K562 (cell line): ENCODE data around the gene PIH1D1. TPM values are rescaled to one million over a fixed set of nuclear protein-coding genes. Genes with fewer than 3 reads are reported as not detected.

Experiments used
- ATAC-seq: fragments of 200-7000 bp; cut with Tn5 transposase; 3 replicates; pipeline ENCODE4 v1.9.1; 2020; ENCODE audit warnings: moderate library complexity
- BruUV-seq: library from RNA; stranded (reverse); fragments of 400-500 nt; replicated peaks from 2 replicates; lab custom pipeline; 2021; lab: Mats Ljungman, UMichigan
- CTCF ChIA-PET: fragments of 300-600 bp; formaldehyde crosslinking; extraction: SDS; loops from one replicate; lab custom pipeline; 2021; ENCODE audit warnings: low intra/inter-chr PET ratio; lab: Yijun Ruan, JAX
- POLR2A ChIA-PET: fragments of 300-600, 350-650 bp; sonication (Branson Sonifier 250); formaldehyde crosslinking; extraction: SDS; loops from one replicate; lab custom pipeline; 2021; ENCODE audit warnings: antibody characterized with exemption, inconsistent platforms; lab: Yijun Ruan, JAX
- DNase-seq, 4 experiments: peaks; one replicate each; pipeline versions ENCODE4 v3.0.0 to v3.0.0-alpha.2; 2011 to 2018; ENCODE audit warnings: low spot score in 3 of 4, mixed read lengths in 3 of 4; ENCODE audit errors: extremely low read depth in 1 of 4
- FAIRE-seq: peaks from 2 replicates; lab custom pipeline; 2011; peaks lifted over from hg19 to GRCh38; lab: Jason Lieb, UNC
- H2AFZ ChIP-seq: 2 replicates; pipeline ENCODE4 v1.6.0; 2011; ENCODE audit warnings: low read depth, low read length, control low read depth, inconsistent platforms
- H3K27ac ChIP-seq: fragments of 200-600 bp; 3 replicates; pipeline ENCODE4 v1.8.0; 2011; ENCODE audit warnings: low read depth, mild to moderate bottlenecking, control low read depth, inconsistent platforms, low read length, moderate library complexity, mixed read lengths; ENCODE audit errors: extremely low read depth
- H3K27me3 ChIP-seq, 2 experiments: fragments of 300-600 bp in 1 of 2; 2 replicates in 1 of 2; 3 replicates in 1 of 2; pipeline versions ENCODE4 v1.6.0 to v1.8.0; 2011; ENCODE audit warnings: inconsistent platforms in 2 of 2, low read length in 2 of 2, mild to moderate bottlenecking in 1 of 2, mixed read lengths in 1 of 2, moderate library complexity in 1 of 2; ENCODE audit not compliant: control insufficient read depth in 2 of 2, insufficient read depth in 2 of 2
- H3K36me3 ChIP-seq: fragments of 300-600 bp; 3 replicates; pipeline ENCODE4 v1.8.0; 2011; ENCODE audit warnings: mild to moderate bottlenecking, low read length, inconsistent platforms; ENCODE audit not compliant: control insufficient read depth, insufficient read depth
- H3K4me1 ChIP-seq, 2 experiments: fragments of 200-600 bp in 1 of 2; replicated peaks in 1 of 2; 2 replicates in 1 of 2; 3 replicates in 1 of 2; pipeline versions ENCODE4 v1.5.1 to v1.8.0; 2011; ENCODE audit warnings: inconsistent platforms in 2 of 2, low read length in 2 of 2, mild to moderate bottlenecking in 1 of 2, mixed read lengths in 1 of 2, moderate library complexity in 1 of 2; ENCODE audit not compliant: control insufficient read depth in 2 of 2, insufficient read depth in 2 of 2
- H3K4me2 ChIP-seq: 2 replicates; pipeline ENCODE4 v1.6.1; 2011; ENCODE audit warnings: low read length, control low read depth, inconsistent platforms, mixed read lengths; ENCODE audit not compliant: insufficient read depth
- H3K4me3 ChIP-seq: fragments of 200-600 bp; sonication (generic), shearing (Covaris generic); 2 replicates; pipeline ENCODE4 v1.5.1; 2016; ENCODE audit warnings: control low read depth, inconsistent platforms
- H3K79me2 ChIP-seq: fragments of 200-600 bp; 3 replicates; pipeline ENCODE4 v1.8.0; 2011; ENCODE audit warnings: low read length, inconsistent platforms; ENCODE audit not compliant: control insufficient read depth, insufficient read depth
- H3K9ac ChIP-seq, 2 experiments: 2 replicates each; pipeline versions ENCODE4 v1.6.0 to v1.6.1; 2011; ENCODE audit warnings: low read depth in 2 of 2, low read length in 2 of 2, control low read depth in 1 of 2, inconsistent platforms in 1 of 2, mild to moderate bottlenecking in 1 of 2, mixed read lengths in 1 of 2; ENCODE audit not compliant: insufficient read depth in 1 of 2
- H3K9me1 ChIP-seq: one replicate; pipeline ENCODE4 v1.6.0; 2011; ENCODE audit warnings: inconsistent platforms, mild to moderate bottlenecking, low read length, moderate library complexity; ENCODE audit not compliant: control insufficient read depth, insufficient read depth
- H3K9me3 ChIP-seq: replicated peaks from 2 replicates; pipeline ENCODE4 v1.5.1; 2011; ENCODE audit warnings: low read depth, low read length, inconsistent platforms; ENCODE audit not compliant: control insufficient read depth, insufficient read depth
- H4K20me1 ChIP-seq: replicated peaks from 2 replicates; pipeline ENCODE4 v1.6.1; 2011; ENCODE audit warnings: low read length, inconsistent platforms, mixed read lengths; ENCODE audit not compliant: control insufficient read depth, insufficient read depth
- ATF7 ChIP-seq: fragments of 450-650 bp; IDR thresholded peaks from 2 replicates; pipeline ENCODE4 v1.7.1; 2014; ENCODE audit warnings: mild to moderate bottlenecking, moderate library complexity
- WGBS: fragments of 100-300 bp; shearing (Covaris generic); methylation state at CpG from one replicate; pipeline ENCODE4 v1.1.6; 2016; ENCODE audit warnings: low coverage, mixed read lengths; ENCODE audit not compliant: insufficient coverage; ENCODE audit errors: missing lambda C conversion rate; 5-methylcytosine and 5-hydroxymethylcytosine counted together
- in situ Hi-C: fragments of 300-500 bp; cut with MboI; formaldehyde crosslinking; loops from 4 replicates; pipeline ENCODE4 v1.15.0; 2018; ENCODE audit warnings: inconsistent platforms, mixed read lengths
- intact Hi-C: fragments of 100-400 bp; cut with micrococcal nuclease; formaldehyde crosslinking; loops from 2 replicates; pipeline ENCODE4 v1.14.2; 2022
- polyA plus RNA-seq, 8 experiments: library from polyadenylated mRNA; depleted of rRNA in 4 of 8; stranded (reverse) in 5 of 8; unstranded in 3 of 8; fragments of >200 nt; fragmentation: Nextera tagmentation in 2 of 8; fragmentation: Illumina TruSeq in 1 of 8; extraction: Ambion mirVana in 2 of 8; extraction: Trizol in 1 of 8; gene quantifications; 2 replicates each; pipeline versions ENCODE4 v1.2.1 to v1.2.3, GENCODE V29; 2011 to 2014; ENCODE audit warnings: inconsistent platforms in 1 of 8, missing spikeins in 1 of 8
- total RNA-seq, 7 experiments: library from RNA; depleted of rRNA in 6 of 7; stranded (reverse); fragments of >200 nt in 6 of 7; fragmentation: Illumina TruSeq in 2 of 7; extraction: Trizol in 2 of 7; gene quantifications; 2 replicates each; pipeline versions ENCODE4 v1.2.1 to v1.2.3, GENCODE V29; 2011 to 2021; ENCODE audit warnings: low replicate concordance in 1 of 7

The PIH1D1 gene
- total and polyA plus RNA-seq, 9 of the 15 experiments (the other 6 are each of a cell fraction or from before 2014, with no cell fraction given) = 26.5 to 224 (median 137) TPM

- H3K36me3 ChIP-seq = no peaks in the 10 kb centered on the region; the same call in 2 of the 3 replicates
- POLR2A ChIA-PET = interaction anchor here (0.7 to 1.7 kb wide), 4 partner anchors 12 to 46 kb away, joined by 3 to 4 read pairs (median 4); partner anchors contain the start of gene ALDH16A1
- peak overlapping the region; percentile 12; the same call in 1 of the 2 replicates for H3K4me3 ChIP-seq
- H3K79me2 ChIP-seq = peaks cover 9% of the 10 kb centered on the region
- H2AFZ ChIP-seq = no peak overlapping the region; the same call in 1 of the 2 replicates
- intact Hi-C loops = no loop called here
- no peaks in the 10 kb centered on the region for H3K27me3 ChIP-seq
- H3K9me1 ChIP-seq = no peaks in the 10 kb centered on the region
- peak overlapping the region; percentile 80; the same call in 1 of the 2 replicates for H3K4me2 ChIP-seq
- ATAC-seq (no peak), FAIRE-seq (no peak)
- CTCF ChIA-PET = no interaction called here
- no peak for TF ChIP-seq ATF7
- TF ChIP-seq, all 486 proteins: peak for 0
- peaks cover 37 to 81% of the 10 kb centered on the region in 2 experiments for H3K4me1 ChIP-seq
- no peaks in the 10 kb centered on the region for H4K20me1 ChIP-seq
- no peak for DNase-seq
- no peaks in the 10 kb centered on the region for H3K9me3 ChIP-seq
- H3K9ac ChIP-seq = peak overlapping the region in 1 of 2 experiments; percentile 87; a peak in 2 of 4 replicates
- no TSS peak for BruUV-seq
- in situ Hi-C loops = no loop called here
- H3K27ac ChIP-seq = no peak overlapping the region
- 70% methylated on average over 11 of the region's 29 CpGs for WGBS
These were observed 22.8 kb downstream of the PIH1D1 start for GRCh38 chr19:49428547-49429451.
